Neural progenitor cell (in vitro differentiated cells): ENCODE measurements around the gene SHC2. TPM values are rescaled to one million over a fixed set of nuclear protein-coding genes. Genes with fewer than 3 reads are reported as not detected.

Experiments used
- DNase-seq: peaks from one replicate; pipeline ENCODE4 v3.0.0-alpha.2; 2016; ENCODE audit warnings: low spot score
- H2AFZ ChIP-seq: fragments of 200-600 bp; sonication (generic); replicated peaks from 2 replicates; pipeline ENCODE4 v1.6.1; 2016; ENCODE audit warnings: antibody characterized with exemption
- H3F3A ChIP-seq: fragments of 200-600 bp; sonication (generic); 2 replicates; pipeline ENCODE4 v1.6.1; 2016; ENCODE audit warnings: antibody characterized with exemption, low read depth
- H3K27ac ChIP-seq: fragments of 200-600 bp; sonication (generic); 2 replicates; pipeline ENCODE4 v1.5.1; 2016; ENCODE audit warnings: mild to moderate bottlenecking
- H3K27me3 ChIP-seq: fragments of 200-600 bp; sonication (generic); 2 replicates; pipeline ENCODE4 v1.6.1; 2016; ENCODE audit warnings: mild to moderate bottlenecking, moderate library complexity
- H3K36me3 ChIP-seq: fragments of 200-600 bp; sonication (generic); 2 replicates; pipeline ENCODE4 v1.5.1; 2016
- H3K4me1 ChIP-seq: fragments of 200-600 bp; sonication (generic); 2 replicates; pipeline ENCODE4 v1.6.1; 2016; ENCODE audit warnings: mixed run types
- H3K4me2 ChIP-seq: fragments of 200-600 bp; sonication (generic); 2 replicates; pipeline ENCODE4 v1.6.1; 2016
- H3K4me3 ChIP-seq: fragments of 200-600 bp; sonication (generic); 2 replicates; pipeline ENCODE4 v1.5.1; 2016
- H3K79me2 ChIP-seq: fragments of 200-600 bp; sonication (generic); 2 replicates; pipeline ENCODE4 v1.6.1; 2016; ENCODE audit warnings: low read depth
- H3K9ac ChIP-seq: fragments of 200-600 bp; sonication (generic); 2 replicates; pipeline ENCODE4 v1.6.1; 2016
- H3K9me3 ChIP-seq: fragments of 200-600 bp; sonication (generic); 2 replicates; pipeline ENCODE4 v1.5.1; 2016; ENCODE audit warnings: low read depth
- H4K20me1 ChIP-seq: fragments of 200-600 bp; sonication (generic); 2 replicates; pipeline ENCODE4 v1.6.1; 2016; ENCODE audit warnings: low read depth
- H3K27ac Mint-ChIP-seq: 3 replicates; pipeline ENCODE4 v1.8.0; 2021; ENCODE audit warnings: mixed read lengths
- H3K27me3 Mint-ChIP-seq: 2 replicates; pipeline ENCODE4 v1.8.0; 2022; ENCODE audit warnings: low read depth, mild to moderate bottlenecking, inconsistent platforms, moderate library complexity, mixed read lengths; ENCODE audit not compliant: insufficient read depth
- H3K36me3 Mint-ChIP-seq: 3 replicates; pipeline ENCODE4 v1.8.0; 2021; ENCODE audit warnings: mixed read lengths
- H3K4me1 Mint-ChIP-seq: 3 replicates; pipeline ENCODE4 v1.8.0; 2021; ENCODE audit warnings: mixed read lengths
- H3K4me3 Mint-ChIP-seq: 3 replicates; pipeline ENCODE4 v1.8.0; 2021; ENCODE audit warnings: mild to moderate bottlenecking, moderate library complexity, mixed read lengths
- H3K9me3 Mint-ChIP-seq: 3 replicates; pipeline ENCODE4 v1.8.0; 2020; ENCODE audit warnings: mixed read lengths
- EZH2 ChIP-seq: fragments of 200-600 bp; sonication (generic); IDR thresholded peaks from 2 replicates; pipeline ENCODE4 v1.6.1; 2017; ENCODE audit warnings: antibody characterized with exemption, mild to moderate bottlenecking, moderate library complexity
- EZH2phosphoT487 ChIP-seq: fragments of 200-600 bp; sonication (generic); IDR thresholded peaks from 2 replicates; pipeline ENCODE4 v1.6.1; 2017; ENCODE audit warnings: antibody characterized with exemption
- total RNA-seq: library from RNA; depleted of rRNA; stranded (reverse); fragments of >200 nt; gene quantifications from 2 replicates; pipeline ENCODE4 v1.2.3, GENCODE V29; 2015; ENCODE audit warnings: low replicate concordance
- TF ChIP-seq, protein P1 (sequence below): fragments of 200-600 bp; sonication (generic); IDR thresholded peaks from 2 replicates; pipeline ENCODE4 v1.5.1; 2017; ENCODE audit warnings: antibody characterized with exemption, mild to moderate bottlenecking

Gene SHC2
- total RNA-seq, 1 donor from 2014 or later: 3.2 TPM

GRCh38 chr19:398719-399118 lies 62.1 kb downstream of the SHC2 start:
- Mint-ChIP-seq H3K4me3 (peak overlapping the region; percentile 30), H3K27me3 (peaks cover 10% of the 10 kb centered on the region), H3K27ac (peak overlapping the region; percentile 46), H3K4me1 (peaks cover 12% of the 10 kb centered on the region), H3K36me3 (no peaks in the 10 kb centered on the region), H3K9me3 (peaks cover 22% of the 10 kb centered on the region)
- peaks cover 12% of the 10 kb centered on the region for H3F3A ChIP-seq
- no peak for DNase-seq
- no peaks in the 10 kb centered on the region for H3K27me3 ChIP-seq
- no peaks in the 10 kb centered on the region for H3K79me2 ChIP-seq
- TF ChIP-seq EZH2phosphoT487 (no peak), EZH2 (no peak)
- TF ChIP-seq, protein P1, sequence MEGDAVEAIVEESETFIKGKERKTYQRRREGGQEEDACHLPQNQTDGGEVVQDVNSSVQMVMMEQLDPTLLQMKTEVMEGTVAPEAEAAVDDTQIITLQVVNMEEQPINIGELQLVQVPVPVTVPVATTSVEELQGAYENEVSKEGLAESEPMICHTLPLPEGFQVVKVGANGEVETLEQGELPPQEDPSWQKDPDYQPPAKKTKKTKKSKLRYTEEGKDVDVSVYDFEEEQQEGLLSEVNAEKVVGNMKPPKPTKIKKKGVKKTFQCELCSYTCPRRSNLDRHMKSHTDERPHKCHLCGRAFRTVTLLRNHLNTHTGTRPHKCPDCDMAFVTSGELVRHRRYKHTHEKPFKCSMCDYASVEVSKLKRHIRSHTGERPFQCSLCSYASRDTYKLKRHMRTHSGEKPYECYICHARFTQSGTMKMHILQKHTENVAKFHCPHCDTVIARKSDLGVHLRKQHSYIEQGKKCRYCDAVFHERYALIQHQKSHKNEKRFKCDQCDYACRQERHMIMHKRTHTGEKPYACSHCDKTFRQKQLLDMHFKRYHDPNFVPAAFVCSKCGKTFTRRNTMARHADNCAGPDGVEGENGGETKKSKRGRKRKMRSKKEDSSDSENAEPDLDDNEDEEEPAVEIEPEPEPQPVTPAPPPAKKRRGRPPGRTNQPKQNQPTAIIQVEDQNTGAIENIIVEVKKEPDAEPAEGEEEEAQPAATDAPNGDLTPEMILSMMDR: no peak
- H3K4me2 ChIP-seq: no peak overlapping the region
- no peak overlapping the region for H2AFZ ChIP-seq
- no peak overlapping the region for H3K9ac ChIP-seq
- H3K9me3 ChIP-seq: no peaks in the 10 kb centered on the region
- H3K27ac ChIP-seq: no peak overlapping the region
- no peaks in the 10 kb centered on the region for H4K20me1 ChIP-seq
- no peaks in the 10 kb centered on the region for H3K4me1 ChIP-seq
- H3K36me3 ChIP-seq: no peaks in the 10 kb centered on the region
- H3K4me3 ChIP-seq: no peak overlapping the region

GRCh38 chr19:397941-398706 lies 62.7 kb downstream of the SHC2 start:
- Histone ChIP-seq H3K9me3 (no peaks in the 10 kb centered on the region), H3K4me2 (no peak overlapping the region), H3K79me2 (no peaks in the 10 kb centered on the region), H3F3A (peaks cover 8% of the 10 kb centered on the region), H4K20me1 (no peaks in the 10 kb centered on the region), H3K27me3 (no peaks in the 10 kb centered on the region), H3K4me1 (no peaks in the 10 kb centered on the region), H3K27ac (no peak overlapping the region), H3K36me3 (no peaks in the 10 kb centered on the region), H2AFZ (no peak overlapping the region), H3K9ac (no peak overlapping the region), H3K4me3 (no peak overlapping the region)
- Mint-ChIP-seq H3K36me3 (no peaks in the 10 kb centered on the region), H3K4me1 (peaks cover 6% of the 10 kb centered on the region), H3K9me3 (peaks cover 26% of the 10 kb centered on the region), H3K27me3 (peaks cover 10% of the 10 kb centered on the region), H3K27ac (peak overlapping the region; percentile 20), H3K4me3 (no peak overlapping the region)
- TF ChIP-seq EZH2 (no peak), EZH2phosphoT487 (no peak)
- TF ChIP-seq, protein P1: no peak
- no peak for DNase-seq

GRCh38 chr19:397321-397720 lies 63.5 kb downstream of the SHC2 start:
- H3K4me3 Mint-ChIP-seq: no peak overlapping the region
- Histone ChIP-seq H2AFZ (no peak overlapping the region), H3K79me2 (no peaks in the 10 kb centered on the region), H3K9me3 (no peaks in the 10 kb centered on the region), H3K4me3 (no peak overlapping the region), H3F3A (peaks cover 8% of the 10 kb centered on the region), H3K4me2 (no peak overlapping the region), H3K9ac (no peak overlapping the region), H4K20me1 (no peaks in the 10 kb centered on the region), H3K36me3 (no peaks in the 10 kb centered on the region), H3K27ac (no peak overlapping the region), H3K4me1 (no peaks in the 10 kb centered on the region), H3K27me3 (no peaks in the 10 kb centered on the region)
- no peaks in the 10 kb centered on the region for H3K4me1 Mint-ChIP-seq
- TF ChIP-seq, protein P1: no peak
- TF ChIP-seq EZH2 (no peak), EZH2phosphoT487 (no peak)
- H3K36me3 Mint-ChIP-seq: no peaks in the 10 kb centered on the region
- peak overlapping the region; percentile 20 for H3K27ac Mint-ChIP-seq
- peaks cover 11% of the 10 kb centered on the region for H3K27me3 Mint-ChIP-seq
- DNase-seq: no peak
- peaks cover 28% of the 10 kb centered on the region for H3K9me3 Mint-ChIP-seq
